ENCODE results near the gene PYCARD.
"Not testable (repeated sequence)": the region's sequence is repeated elsewhere in the genome, so short reads cannot be mapped to it uniquely, and the experiment has no call there.

Gene PYCARD

DNA sequence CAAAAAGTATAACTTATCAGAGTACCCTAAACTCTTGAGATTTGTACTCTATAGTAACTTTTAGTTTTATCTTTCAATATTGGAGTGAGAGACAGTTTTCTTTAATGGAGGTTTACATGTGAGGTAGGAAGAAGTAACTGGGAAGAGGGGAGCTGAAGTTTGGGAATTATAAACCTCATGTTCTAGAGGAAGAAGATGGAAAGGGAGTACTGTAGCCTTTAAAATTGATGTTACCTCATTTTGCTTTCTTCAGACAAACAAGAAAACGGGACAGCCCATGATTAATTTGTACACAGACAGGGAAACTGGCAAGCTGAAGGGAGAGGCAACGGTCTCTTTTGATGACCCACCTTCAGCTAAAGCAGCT, 13.2 kb downstream of the PYCARD start:
- DNase-seq: no peak

GRCh38 chr16:31188450-31189411, 13.8 kb downstream of the PYCARD start:
- no peak for DNase-seq

DNA sequence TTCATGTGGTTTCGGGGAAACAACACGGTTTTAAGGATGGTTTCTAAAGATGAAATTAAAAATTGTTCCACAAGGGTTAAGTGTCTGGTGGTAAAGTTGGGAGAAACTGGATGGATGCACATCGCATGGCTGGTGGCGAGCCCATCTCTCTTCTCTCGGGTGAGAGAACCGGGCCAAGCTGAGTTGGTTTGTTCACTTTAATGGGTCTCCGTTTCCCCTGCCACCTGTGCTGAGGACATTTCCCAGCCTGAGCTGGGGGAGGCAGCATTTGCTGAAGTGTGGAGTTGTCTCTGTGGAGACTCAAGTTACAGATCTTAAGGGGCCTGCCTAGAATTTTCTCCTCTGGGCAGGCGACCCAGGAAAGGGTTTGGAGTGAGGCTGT, 14.8 kb downstream of the PYCARD start:
- no peak for DNase-seq

DNA sequence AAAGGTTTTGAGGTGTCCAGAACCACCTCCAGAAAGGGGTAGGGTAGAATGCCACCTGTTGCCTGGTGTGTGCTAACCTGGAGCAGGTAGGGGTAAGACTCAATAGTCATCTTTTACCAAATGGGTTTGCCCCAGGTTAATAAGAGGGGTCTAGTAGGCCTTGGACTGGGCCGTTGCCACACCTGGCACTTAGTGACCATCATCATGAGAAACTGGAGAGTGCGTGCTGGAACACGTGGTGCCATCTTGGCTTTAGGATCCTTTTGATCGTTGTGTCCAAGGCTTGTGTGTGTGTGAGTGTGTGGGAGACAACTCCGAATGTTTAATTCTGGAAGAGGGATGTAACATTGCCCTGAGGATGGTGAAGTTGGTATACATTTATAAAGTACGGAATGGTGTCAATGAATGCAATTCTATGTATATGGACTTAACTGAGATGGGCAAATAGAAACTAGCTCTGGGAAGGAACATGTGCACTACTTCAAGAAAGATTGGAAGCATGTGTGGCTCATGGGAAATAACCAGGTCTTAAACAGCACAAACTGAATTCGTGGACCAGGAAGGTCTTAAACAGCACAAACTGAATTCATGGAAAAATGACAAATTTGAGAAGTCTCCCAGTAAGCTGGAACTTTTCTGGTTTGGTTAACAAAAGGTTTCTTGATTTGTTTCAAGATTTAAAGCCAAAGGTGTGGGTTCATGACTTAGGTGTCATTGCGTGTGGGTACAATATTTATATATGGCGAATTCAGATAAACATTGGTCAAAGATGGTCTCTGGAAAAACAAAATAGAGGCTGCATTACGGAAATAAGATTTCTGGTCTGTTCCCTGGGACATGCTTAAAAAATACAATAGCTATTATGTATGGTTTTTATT, 15.4 kb downstream of the PYCARD start:
- no peak for DNase-seq

GRCh38 chr16:31186176-31186575, 16.4 kb downstream of the PYCARD start:
- DNase-seq: no peak

GRCh38 chr16:31185339-31185738, 17.2 kb downstream of the PYCARD start:
- no peak for DNase-seq

DNA sequence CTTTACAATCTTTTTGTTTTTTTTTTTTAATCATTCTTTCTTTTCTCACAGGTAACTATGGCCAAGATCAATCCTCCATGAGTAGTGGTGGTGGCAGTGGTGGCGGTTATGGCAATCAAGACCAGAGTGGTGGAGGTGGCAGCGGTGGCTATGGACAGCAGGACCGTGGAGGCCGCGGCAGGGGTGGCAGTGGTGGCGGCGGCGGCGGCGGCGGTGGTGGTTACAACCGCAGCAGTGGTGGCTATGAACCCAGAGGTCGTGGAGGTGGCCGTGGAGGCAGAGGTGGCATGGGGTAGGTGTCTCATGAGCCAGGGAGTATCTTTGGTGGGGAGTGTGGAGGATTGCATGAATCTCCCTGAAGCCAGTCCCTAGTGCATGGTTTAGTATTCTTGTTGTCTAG, 17.7 kb downstream of the PYCARD start:
- no peak for DNase-seq

DNA sequence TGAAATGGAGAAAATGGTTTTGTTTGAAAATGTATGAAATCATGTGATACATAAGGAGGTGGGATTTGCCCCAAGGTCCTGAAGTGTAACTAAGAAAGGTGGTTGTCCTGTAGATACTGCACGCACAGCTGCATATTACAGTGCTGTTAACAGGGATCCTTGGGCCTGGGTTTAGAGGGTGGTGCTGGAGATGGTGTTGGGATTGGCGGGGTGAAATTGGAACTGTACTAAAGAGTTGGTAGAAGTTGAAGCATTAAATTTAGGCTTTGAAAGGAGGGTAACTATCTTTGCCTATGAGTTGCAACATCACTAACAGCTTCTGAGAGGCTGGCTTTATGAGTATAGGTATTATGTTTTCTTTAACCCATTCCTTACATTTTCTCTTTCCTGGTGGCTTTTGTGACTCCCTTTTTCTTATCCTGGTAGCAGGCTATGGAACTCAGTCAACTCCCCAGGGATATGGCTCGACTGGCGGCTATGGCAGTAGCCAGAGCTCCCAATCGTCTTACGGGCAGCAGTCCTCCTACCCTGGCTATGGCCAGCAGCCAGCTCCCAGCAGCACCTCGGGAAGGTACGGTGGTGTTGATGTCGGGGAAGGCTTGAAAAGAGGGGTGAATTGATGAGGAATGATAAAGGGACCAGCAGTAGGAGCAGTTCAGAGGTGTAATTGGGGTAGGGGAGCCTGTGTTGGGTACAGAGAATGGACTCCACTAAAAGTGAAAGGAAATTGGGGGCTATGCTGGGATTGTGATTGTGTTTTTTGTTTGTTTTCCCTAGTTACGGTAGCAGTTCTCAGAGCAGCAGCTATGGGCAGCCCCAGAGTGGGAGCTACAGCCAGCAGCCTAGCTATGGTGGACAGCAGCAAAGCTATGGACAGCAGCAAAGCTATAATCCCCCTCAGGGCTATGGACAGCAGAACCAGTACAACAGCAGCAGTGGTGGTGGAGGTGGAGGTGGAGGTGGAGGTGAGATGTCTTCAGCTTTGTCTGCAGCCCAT, 18.8 kb downstream of the PYCARD start:
- DNase-seq: no peak

DNA sequence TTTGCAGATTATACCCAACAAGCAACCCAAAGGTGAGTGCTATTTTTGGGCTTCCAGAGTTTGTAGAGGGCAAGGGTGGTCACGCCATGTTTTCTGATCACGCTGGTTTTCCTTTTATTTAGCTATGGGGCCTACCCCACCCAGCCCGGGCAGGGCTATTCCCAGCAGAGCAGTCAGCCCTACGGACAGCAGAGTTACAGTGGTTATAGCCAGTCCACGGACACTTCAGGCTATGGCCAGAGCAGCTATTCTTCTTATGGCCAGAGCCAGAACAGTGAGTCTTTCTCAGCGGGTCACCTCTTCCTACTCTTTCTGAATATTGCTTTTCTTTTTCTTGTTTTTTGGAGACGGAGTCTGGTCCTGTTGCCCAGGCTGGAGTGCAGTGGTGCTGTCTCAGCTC, 20.2 kb downstream of the PYCARD start:
- no peak for DNase-seq

GRCh38 chr16:31181102-31181830, 21.3 kb downstream of the PYCARD start:
- peak; percentile 24 for DNase-seq

- DNase-seq: peak; percentile 89
These were observed 22.7 kb downstream of the PYCARD start, which contains the start of gene FUS for GRCh38 chr16:31179747-31180459. Gene FUS (plus strand): TSS chr16:31180139. CDS start chr16:31180215, 76 bp downstream.

DNA sequence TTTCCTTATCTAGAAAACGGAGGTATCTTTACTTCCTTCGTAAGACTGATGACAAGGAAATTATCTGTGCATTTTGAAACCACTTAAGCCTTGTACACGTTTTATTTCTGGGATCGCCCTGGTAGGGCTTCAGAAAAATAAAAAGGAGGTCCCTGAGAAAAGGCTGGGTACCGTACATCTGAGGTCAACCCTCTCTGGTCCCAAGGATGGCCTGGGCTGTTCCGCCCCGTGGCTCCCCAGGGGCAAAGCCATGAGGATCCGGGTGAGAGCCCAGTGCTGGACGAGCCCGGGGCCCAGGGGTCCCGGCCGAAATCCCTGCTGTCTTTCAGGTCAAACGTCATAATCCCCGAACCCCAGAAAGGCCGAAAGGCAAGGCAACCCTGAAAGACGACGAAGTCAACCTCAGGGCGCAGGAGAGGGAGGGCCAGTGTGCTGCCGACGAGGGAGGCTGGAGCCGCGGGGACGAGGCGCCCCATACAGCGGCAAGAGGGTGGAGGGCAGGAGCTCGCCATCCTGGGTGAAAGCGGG, 23.3 kb downstream of the PYCARD start:
- no peak for DNase-seq

DNA sequence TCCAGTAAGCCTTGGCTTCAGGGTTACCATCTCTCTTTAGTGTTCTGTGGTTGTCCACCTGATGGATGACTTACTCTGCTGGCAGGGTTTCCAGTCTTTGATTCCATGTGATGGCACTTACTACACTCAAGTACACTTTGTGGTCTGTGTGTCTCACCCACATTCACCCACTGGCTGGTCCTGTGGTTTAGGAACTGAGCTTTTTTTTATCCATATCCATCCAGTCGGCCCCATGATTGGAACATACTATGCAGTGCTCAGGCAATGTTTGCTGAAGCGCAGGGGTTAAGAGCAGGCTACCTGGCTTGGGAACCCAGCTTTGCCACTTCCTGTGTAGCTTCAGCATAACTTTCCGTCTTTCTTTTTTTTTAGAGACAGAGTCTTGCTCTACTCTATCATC, 25.4 kb downstream of the PYCARD start:
- peak; percentile 23 for DNase-seq

DNA sequence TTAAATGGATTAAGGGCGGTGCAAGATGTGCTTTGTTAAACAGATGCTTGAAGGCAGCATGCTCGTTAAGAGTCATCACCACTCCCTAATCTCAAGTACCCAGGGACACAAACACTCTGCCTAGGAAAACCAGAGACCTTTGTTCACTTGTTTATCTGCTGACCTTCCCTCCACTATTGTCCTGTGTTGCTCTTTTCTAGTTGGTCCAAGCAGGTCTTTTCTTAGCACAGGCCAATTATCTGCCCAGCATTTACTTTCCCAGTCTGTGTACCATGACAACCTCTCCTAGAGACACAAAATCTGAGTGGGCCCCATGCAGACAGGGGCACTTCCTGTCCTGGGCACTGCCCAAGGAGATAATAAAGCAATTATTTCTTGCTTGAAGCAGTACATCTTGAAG, 32.5 kb downstream of the PYCARD start:
- DNase-seq: not testable (repeated sequence)

GRCh38 chr16:31168848-31169247, 33.7 kb downstream of the PYCARD start:
- no peak for DNase-seq

DNA sequence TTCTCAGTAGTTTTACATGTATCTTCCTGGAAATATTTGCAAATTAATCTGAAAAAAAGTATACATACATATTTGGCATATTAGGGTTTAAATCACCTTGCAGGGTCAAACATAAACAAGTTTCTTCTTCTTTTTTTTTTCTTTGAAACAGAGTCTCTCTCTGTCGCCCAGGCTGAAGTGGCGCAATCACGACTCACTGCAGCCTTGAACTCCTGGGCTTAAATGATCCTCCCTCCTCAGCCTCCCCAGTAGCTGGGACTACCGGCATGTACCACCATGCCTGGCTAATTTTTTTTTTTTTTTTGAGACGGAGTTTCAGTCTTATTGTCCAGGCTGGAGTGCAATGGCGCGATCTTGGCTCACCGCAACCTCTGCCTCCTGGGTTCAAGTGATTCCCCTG, 35.2 kb downstream of the PYCARD start:
- DNase-seq: no peak

DNA sequence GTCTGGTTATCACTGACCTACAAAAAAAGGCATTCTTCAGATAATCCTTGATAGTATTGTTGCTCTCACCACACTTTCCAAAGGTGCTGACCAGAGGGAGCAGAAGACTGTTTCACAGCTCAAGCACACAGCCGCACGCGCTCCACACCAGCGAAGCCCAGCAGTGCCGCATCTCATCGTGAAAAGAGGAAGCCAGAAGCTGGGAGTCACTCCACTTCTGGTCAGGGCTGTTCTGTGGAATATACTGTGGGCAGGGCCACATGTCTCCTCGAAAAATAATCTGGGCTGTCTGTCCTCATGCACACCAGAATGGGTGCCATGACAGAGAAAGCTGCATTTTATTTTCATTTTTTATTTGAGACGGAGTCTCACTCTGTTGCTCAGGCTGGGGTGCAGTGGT, 45.4 kb downstream of the PYCARD start:
- DNase-seq: peak; percentile 32
